K562 (cell line): ENCODE results near the gene CCL19. TPM values are rescaled to one million over a fixed set of nuclear protein-coding genes. Genes with fewer than 3 reads are reported as not detected.

Experiments
- ATAC-seq: fragments of 200-7000 bp; cut with Tn5 transposase; 3 replicates; pipeline ENCODE4 v1.9.1; 2020; ENCODE audit warnings: moderate library complexity
- BruUV-seq: library from RNA; stranded (reverse); fragments of 400-500 nt; replicated peaks from 2 replicates; lab custom pipeline; 2021; lab: Mats Ljungman, UMichigan
- CTCF ChIA-PET: fragments of 300-600 bp; formaldehyde crosslinking; extraction: SDS; loops from one replicate; lab custom pipeline; 2021; ENCODE audit warnings: low intra/inter-chr PET ratio; lab: Yijun Ruan, JAX
- POLR2A ChIA-PET: fragments of 300-600, 350-650 bp; sonication (Branson Sonifier 250); formaldehyde crosslinking; extraction: SDS; loops from one replicate; lab custom pipeline; 2021; ENCODE audit warnings: antibody characterized with exemption, inconsistent platforms; lab: Yijun Ruan, JAX
- DNase-seq, 4 experiments: peaks; one replicate each; pipeline versions ENCODE4 v3.0.0 to v3.0.0-alpha.2; 2011 to 2018; ENCODE audit warnings: low spot score in 3 of 4, mixed read lengths in 3 of 4; ENCODE audit errors: extremely low read depth in 1 of 4
- FAIRE-seq: peaks from 2 replicates; lab custom pipeline; 2011; peaks lifted over from hg19 to GRCh38; lab: Jason Lieb, UNC
- H2AFZ ChIP-seq: 2 replicates; pipeline ENCODE4 v1.6.0; 2011; ENCODE audit warnings: low read depth, low read length, control low read depth, inconsistent platforms
- H3K27ac ChIP-seq: fragments of 200-600 bp; 3 replicates; pipeline ENCODE4 v1.8.0; 2011; ENCODE audit warnings: low read depth, mild to moderate bottlenecking, control low read depth, inconsistent platforms, low read length, moderate library complexity, mixed read lengths; ENCODE audit errors: extremely low read depth
- H3K27me3 ChIP-seq, 2 experiments: fragments of 300-600 bp in 1 of 2; 2 replicates in 1 of 2; 3 replicates in 1 of 2; pipeline versions ENCODE4 v1.6.0 to v1.8.0; 2011; ENCODE audit warnings: inconsistent platforms in 2 of 2, low read length in 2 of 2, mild to moderate bottlenecking in 1 of 2, mixed read lengths in 1 of 2, moderate library complexity in 1 of 2; ENCODE audit not compliant: control insufficient read depth in 2 of 2, insufficient read depth in 2 of 2
- H3K36me3 ChIP-seq: fragments of 300-600 bp; 3 replicates; pipeline ENCODE4 v1.8.0; 2011; ENCODE audit warnings: mild to moderate bottlenecking, low read length, inconsistent platforms; ENCODE audit not compliant: control insufficient read depth, insufficient read depth
- H3K4me1 ChIP-seq, 2 experiments: fragments of 200-600 bp in 1 of 2; replicated peaks in 1 of 2; 2 replicates in 1 of 2; 3 replicates in 1 of 2; pipeline versions ENCODE4 v1.5.1 to v1.8.0; 2011; ENCODE audit warnings: inconsistent platforms in 2 of 2, low read length in 2 of 2, mild to moderate bottlenecking in 1 of 2, mixed read lengths in 1 of 2, moderate library complexity in 1 of 2; ENCODE audit not compliant: control insufficient read depth in 2 of 2, insufficient read depth in 2 of 2
- H3K4me2 ChIP-seq: 2 replicates; pipeline ENCODE4 v1.6.1; 2011; ENCODE audit warnings: low read length, control low read depth, inconsistent platforms, mixed read lengths; ENCODE audit not compliant: insufficient read depth
- H3K4me3 ChIP-seq: fragments of 200-600 bp; sonication (generic), shearing (Covaris generic); 2 replicates; pipeline ENCODE4 v1.5.1; 2016; ENCODE audit warnings: control low read depth, inconsistent platforms
- H3K79me2 ChIP-seq: fragments of 200-600 bp; 3 replicates; pipeline ENCODE4 v1.8.0; 2011; ENCODE audit warnings: low read length, inconsistent platforms; ENCODE audit not compliant: control insufficient read depth, insufficient read depth
- H3K9ac ChIP-seq, 2 experiments: 2 replicates each; pipeline versions ENCODE4 v1.6.0 to v1.6.1; 2011; ENCODE audit warnings: low read depth in 2 of 2, low read length in 2 of 2, control low read depth in 1 of 2, inconsistent platforms in 1 of 2, mild to moderate bottlenecking in 1 of 2, mixed read lengths in 1 of 2; ENCODE audit not compliant: insufficient read depth in 1 of 2
- H3K9me1 ChIP-seq: one replicate; pipeline ENCODE4 v1.6.0; 2011; ENCODE audit warnings: inconsistent platforms, mild to moderate bottlenecking, low read length, moderate library complexity; ENCODE audit not compliant: control insufficient read depth, insufficient read depth
- H3K9me3 ChIP-seq: replicated peaks from 2 replicates; pipeline ENCODE4 v1.5.1; 2011; ENCODE audit warnings: low read depth, low read length, inconsistent platforms; ENCODE audit not compliant: control insufficient read depth, insufficient read depth
- H4K20me1 ChIP-seq: replicated peaks from 2 replicates; pipeline ENCODE4 v1.6.1; 2011; ENCODE audit warnings: low read length, inconsistent platforms, mixed read lengths; ENCODE audit not compliant: control insufficient read depth, insufficient read depth
- CHAMP1 ChIP-seq: fragments of 450-650 bp; IDR thresholded peaks from 2 replicates; pipeline ENCODE4 v1.6.1; 2016; ENCODE audit warnings: mild to moderate bottlenecking
- EHMT2 ChIP-seq: fragments of 450-650 bp; IDR thresholded peaks from 2 replicates; pipeline ENCODE4 v1.6.1; 2018; ENCODE audit warnings: antibody characterized with exemption
- SPI1 ChIP-seq: IDR thresholded peaks from 2 replicates; pipeline ENCODE4 v1.6.1; 2011; ENCODE audit warnings: low read depth, low read length, control low read depth, borderline replicate concordance
- WGBS: fragments of 100-300 bp; shearing (Covaris generic); methylation state at CpG from one replicate; pipeline ENCODE4 v1.1.6; 2016; ENCODE audit warnings: low coverage, mixed read lengths; ENCODE audit not compliant: insufficient coverage; ENCODE audit errors: missing lambda C conversion rate; 5-methylcytosine and 5-hydroxymethylcytosine counted together
- in situ Hi-C: fragments of 300-500 bp; cut with MboI; formaldehyde crosslinking; loops from 4 replicates; pipeline ENCODE4 v1.15.0; 2018; ENCODE audit warnings: inconsistent platforms, mixed read lengths
- intact Hi-C: fragments of 100-400 bp; cut with micrococcal nuclease; formaldehyde crosslinking; loops from 2 replicates; pipeline ENCODE4 v1.14.2; 2022
- polyA plus RNA-seq, 8 experiments: library from polyadenylated mRNA; depleted of rRNA in 4 of 8; stranded (reverse) in 5 of 8; unstranded in 3 of 8; fragments of >200 nt; fragmentation: Nextera tagmentation in 2 of 8; fragmentation: Illumina TruSeq in 1 of 8; extraction: Ambion mirVana in 2 of 8; extraction: Trizol in 1 of 8; gene quantifications; 2 replicates each; pipeline versions ENCODE4 v1.2.1 to v1.2.3, GENCODE V29; 2011 to 2014; ENCODE audit warnings: inconsistent platforms in 1 of 8, missing spikeins in 1 of 8
- total RNA-seq, 7 experiments: library from RNA; depleted of rRNA in 6 of 7; stranded (reverse); fragments of >200 nt in 6 of 7; fragmentation: Illumina TruSeq in 2 of 7; extraction: Trizol in 2 of 7; gene quantifications; 2 replicates each; pipeline versions ENCODE4 v1.2.1 to v1.2.3, GENCODE V29; 2011 to 2021; ENCODE audit warnings: low replicate concordance in 1 of 7

Gene CCL19
- total and polyA plus RNA-seq, 9 of the 15 experiments (the other 6 are each of a cell fraction or from before 2014, with no cell fraction given): not detected

GRCh38 chr9:34659592-34660253 lies 31.4 kb downstream of the CCL19 start:
- Histone ChIP-seq H3K27me3 (no peaks in the 10 kb centered on the region), H4K20me1 (no peaks in the 10 kb centered on the region), H3K4me2 (no peak overlapping the region), H2AFZ (no peak overlapping the region), H3K79me2 (no peaks in the 10 kb centered on the region), H3K4me1 (peaks cover 14 to 17% of the 10 kb centered on the region in 2 experiments)
- intact Hi-C loops: no loop called here
- ATAC-seq (no peak), FAIRE-seq (no peak), DNase-seq (no peak)
- TF ChIP-seq CHAMP1 (no peak), SPI1 (no peak), EHMT2 (no peak)
- TF ChIP-seq, all 486 proteins: peak for 0
- Histone ChIP-seq H3K9me3 (no peaks in the 10 kb centered on the region), H3K9me1 (peaks cover 2% of the 10 kb centered on the region), H3K36me3 (no peaks in the 10 kb centered on the region), H3K27ac (no peak overlapping the region), H3K9ac (no peak overlapping the region), H3K4me3 (no peak overlapping the region)
- in situ Hi-C loops: no loop called here
- WGBS: 78% methylated on average over 8 of the region's 8 CpGs
- POLR2A ChIA-PET: interaction anchor here (0.6 to 2.8 kb wide), 2 partner anchors 8 to 24 kb away, joined by 3 to 13 read pairs; partner anchors contain the start of gene IL11RA
- CTCF ChIA-PET: no interaction called here
- BruUV-seq: no TSS peak
